HepG2 (cell line): ENCODE data around the gene POLH.

Experiments
- ATF4 ChIP-seq, 2 experiments: fragments of 450-650 bp in 1 of 2; sonication (generic) in 1 of 2; formaldehyde crosslinking; IDR thresholded peaks; 2 replicates each; pipeline versions ENCODE4 v1.5.0 to v1.8.0; 2020 to 2022; ENCODE audit warnings: mild to moderate bottlenecking in 1 of 2, missing genetic modification reagents in 1 of 2
- CREB1 ChIP-seq, 2 experiments: fragments of 450-650 bp in 1 of 2; IDR thresholded peaks; 2 replicates each; pipeline ENCODE4 v1.6.1; 2016 to 2017; ENCODE audit warnings: control low read depth in 1 of 2, mild to moderate bottlenecking in 1 of 2, missing compliant biosample characterization in 1 of 2, missing genetic modification characterization in 1 of 2
- CTCF ChIP-seq: sonication (generic); formaldehyde crosslinking; IDR thresholded peaks from 2 replicates; pipeline ENCODE4 v1.5.0; 2020; ENCODE audit warnings: mild to moderate bottlenecking, missing genetic modification reagents, moderate library complexity
- HCFC1 ChIP-seq: fragments of 150-350 bp; IDR thresholded peaks from 2 replicates; pipeline ENCODE4 v1.6.1; 2014; ENCODE audit warnings: low read depth, low read length
- MYNN ChIP-seq: sonication (generic); formaldehyde crosslinking; IDR thresholded peaks from 2 replicates; pipeline ENCODE4 v1.4.0; 2020; ENCODE audit warnings: mild to moderate bottlenecking, low read depth, missing genetic modification reagents
- NCOA1 ChIP-seq: sonication (generic); formaldehyde crosslinking; IDR thresholded peaks from 2 replicates; pipeline ENCODE4 v1.9.0; 2021; ENCODE audit warnings: missing genetic modification reagents
- PHF8 ChIP-seq: sonication (generic); formaldehyde crosslinking; IDR thresholded peaks from 2 replicates; pipeline ENCODE4 v1.5.0; 2020; ENCODE audit warnings: missing genetic modification reagents
- POLR2A ChIP-seq, 2 experiments: IDR thresholded peaks; 2 replicates each; pipeline ENCODE4 v1.6.1; 2011; ENCODE audit warnings: low read depth in 2 of 2, low read length in 2 of 2, mild to moderate bottlenecking in 1 of 2, moderate library complexity in 1 of 2; ENCODE audit not compliant: insufficient read depth in 1 of 2
- ZFP36 ChIP-seq: fragments of 150-350 bp; IDR thresholded peaks from 2 replicates; pipeline ENCODE4 v1.6.1; 2018; ENCODE audit warnings: borderline replicate concordance, low read length, low read depth; ENCODE audit not compliant: partially characterized antibody
- TF ChIP-seq, protein P1 (sequence below): IDR thresholded peaks from 2 replicates; pipeline ENCODE4 v1.6.1; 2016; ENCODE audit warnings: missing compliant biosample characterization, missing genetic modification reagents, borderline replicate concordance
- TF ChIP-seq, protein P2 (sequence below): sonication (generic); formaldehyde crosslinking; IDR thresholded peaks from 2 replicates; pipeline ENCODE4 v1.4.0; 2020; ENCODE audit warnings: mild to moderate bottlenecking, missing genetic modification reagents

DNA sequence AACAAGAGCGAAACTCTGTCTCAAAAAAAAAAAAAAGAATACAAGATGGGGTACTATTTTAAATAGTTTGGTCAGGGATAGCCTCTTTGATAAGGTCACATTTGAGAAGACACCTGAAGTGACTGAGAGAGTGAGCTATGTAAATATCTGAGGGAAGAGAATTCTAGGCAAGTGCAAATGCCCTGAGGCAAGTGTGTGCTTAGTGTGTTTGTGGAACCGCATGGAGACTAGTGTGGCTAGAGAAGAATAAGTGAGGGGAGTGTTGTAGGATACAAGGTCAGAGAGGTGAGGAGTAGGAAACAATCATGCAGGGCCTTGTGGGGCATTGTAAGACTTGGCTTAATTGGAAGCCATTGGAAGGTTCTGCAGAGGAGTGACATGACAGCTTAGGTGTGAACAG lies 72.3 kb downstream of the POLH start:
- no peak for TF ChIP-seq POLR2A (IDR thresholded peaks at IDR 0.05; ENCODE audit: insufficient read depth in 1 of 2, low read depth in 2 of 2, low read length in 2 of 2)
- TF ChIP-seq HCFC1: no peak
- no peak for TF ChIP-seq PHF8 (CRISPR knock-in tag)
- TF ChIP-seq CTCF (CRISPR knock-in tag): no peak
- TF ChIP-seq NCOA1 (CRISPR knock-in tag): no peak
- TF ChIP-seq, protein P1, sequence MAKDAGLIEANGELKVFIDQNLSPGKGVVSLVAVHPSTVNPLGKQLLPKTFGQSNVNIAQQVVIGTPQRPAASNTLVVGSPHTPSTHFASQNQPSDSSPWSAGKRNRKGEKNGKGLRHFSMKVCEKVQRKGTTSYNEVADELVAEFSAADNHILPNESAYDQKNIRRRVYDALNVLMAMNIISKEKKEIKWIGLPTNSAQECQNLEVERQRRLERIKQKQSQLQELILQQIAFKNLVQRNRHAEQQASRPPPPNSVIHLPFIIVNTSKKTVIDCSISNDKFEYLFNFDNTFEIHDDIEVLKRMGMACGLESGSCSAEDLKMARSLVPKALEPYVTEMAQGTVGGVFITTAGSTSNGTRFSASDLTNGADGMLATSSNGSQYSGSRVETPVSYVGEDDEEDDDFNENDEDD: no peak
- TF ChIP-seq, protein P2, sequence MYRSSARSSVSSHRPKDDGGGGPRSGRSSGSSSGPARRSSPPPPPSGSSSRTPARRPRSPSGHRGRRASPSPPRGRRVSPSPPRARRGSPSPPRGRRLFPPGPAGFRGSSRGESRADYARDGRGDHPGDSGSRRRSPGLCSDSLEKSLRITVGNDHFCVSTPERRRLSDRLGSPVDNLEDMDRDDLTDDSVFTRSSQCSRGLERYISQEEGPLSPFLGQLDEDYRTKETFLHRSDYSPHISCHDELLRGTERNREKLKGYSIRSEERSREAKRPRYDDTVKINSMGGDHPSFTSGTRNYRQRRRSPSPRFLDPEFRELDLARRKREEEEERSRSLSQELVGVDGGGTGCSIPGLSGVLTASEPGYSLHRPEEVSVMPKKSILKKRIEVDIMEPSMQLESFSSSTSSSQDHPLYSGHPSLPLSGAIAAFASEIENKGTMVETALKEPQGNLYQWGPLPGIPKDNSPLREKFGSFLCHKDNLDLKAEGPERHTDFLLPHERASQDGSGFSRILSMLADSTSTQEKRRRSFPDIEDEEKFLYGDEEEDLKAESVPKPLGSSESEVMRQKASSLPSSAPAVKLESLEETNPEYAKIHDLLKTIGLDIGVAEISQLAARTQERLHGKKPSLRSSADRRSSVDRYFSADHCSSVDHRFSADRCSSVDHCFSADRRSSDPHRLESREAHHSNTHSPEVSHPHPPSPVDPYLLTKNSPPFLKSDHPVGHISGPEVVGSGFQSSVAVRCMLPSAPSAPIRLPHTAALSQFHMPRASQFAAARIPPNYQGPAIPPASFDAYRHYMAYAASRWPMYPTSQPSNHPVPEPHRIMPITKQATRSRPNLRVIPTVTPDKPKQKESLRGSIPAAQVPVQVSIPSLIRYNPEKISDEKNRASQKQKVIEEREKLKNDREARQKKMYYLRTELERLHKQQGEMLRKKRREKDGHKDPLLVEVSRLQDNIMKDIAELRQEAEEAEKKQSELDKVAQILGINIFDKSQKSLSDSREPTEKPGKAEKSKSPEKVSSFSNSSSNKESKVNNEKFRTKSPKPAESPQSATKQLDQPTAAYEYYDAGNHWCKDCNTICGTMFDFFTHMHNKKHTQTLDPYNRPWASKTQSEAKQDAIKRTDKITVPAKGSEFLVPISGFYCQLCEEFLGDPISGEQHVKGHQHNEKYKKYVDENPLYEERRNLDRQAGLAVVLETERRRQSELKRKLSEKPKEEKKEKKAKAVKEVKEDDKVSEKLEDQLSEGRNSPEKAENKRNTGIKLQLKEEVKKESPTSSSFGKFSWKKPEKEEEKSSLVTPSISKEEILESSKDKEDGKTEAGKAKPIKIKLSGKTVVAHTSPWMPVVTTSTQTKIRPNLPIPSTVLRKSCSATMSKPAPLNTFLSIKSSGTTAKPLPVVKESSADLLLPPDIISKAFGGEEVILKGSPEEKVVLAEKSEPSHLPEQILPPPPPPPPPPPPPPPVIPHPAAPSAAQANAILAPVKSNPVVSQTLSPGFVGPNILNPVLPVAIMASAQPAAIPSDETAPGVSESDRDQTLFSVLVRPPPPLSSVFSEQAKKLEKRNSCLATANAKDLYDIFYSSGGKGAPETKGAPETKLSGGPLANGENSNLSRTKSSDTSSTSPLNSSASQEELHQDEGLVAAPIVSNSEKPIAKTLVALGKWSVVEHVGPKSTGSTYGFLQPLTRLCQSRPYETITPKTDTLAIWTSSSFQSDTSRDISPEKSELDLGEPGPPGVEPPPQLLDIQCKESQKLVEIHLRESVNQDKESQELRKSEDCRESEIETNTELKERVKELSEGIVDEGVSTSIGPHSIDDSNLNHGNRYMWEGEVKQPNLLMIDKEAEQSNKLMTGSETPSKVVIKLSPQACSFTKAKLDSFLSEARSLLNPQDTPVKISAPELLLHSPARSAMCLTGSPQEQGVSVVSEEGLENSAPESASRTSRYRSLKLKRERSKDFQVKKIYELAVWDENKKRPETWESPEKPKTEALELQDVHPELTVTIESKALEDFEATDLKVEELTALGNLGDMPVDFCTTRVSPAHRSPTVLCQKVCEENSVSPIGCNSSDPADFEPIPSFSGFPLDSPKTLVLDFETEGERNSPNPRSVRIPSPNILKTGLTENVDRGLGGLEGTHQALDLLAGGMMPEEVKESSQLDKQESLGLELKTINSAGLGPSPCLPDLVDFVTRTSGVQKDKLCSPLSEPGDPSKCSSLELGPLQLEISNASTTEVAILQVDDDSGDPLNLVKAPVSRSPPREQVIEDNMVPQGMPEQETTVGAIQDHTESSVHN (CRISPR knock-in tag): no peak
- TF ChIP-seq MYNN: no peak
- TF ChIP-seq ATF4 (CRISPR knock-in tag; IDR thresholded peaks at IDR 0.05): no peak
- TF ChIP-seq CREB1 (IDR thresholded peaks at IDR 0.05): no peak
- TF ChIP-seq CREB1 (CRISPR knock-in tag; IDR thresholded peaks at IDR 0.05): no peak
- TF ChIP-seq ZFP36: no peak
